NCI-H510A treated with DMSO at 0.1 percent for 48 hours (cell line): Measurements from ENCODE around the gene SORL1.

Experiments used
- DNase-seq: peaks from one replicate; lab custom pipeline; 2025; lab: John Stamatoyannopoulos, UW

SORL1 gene

GRCh38 chr11:121431820-121432526 is 20.1 kb upstream of the SORL1 start:
- DNase-seq, result no peak

- DNase-seq, result no peak
These were observed 17.0 kb upstream of the SORL1 start for GRCh38 chr11:121435132-121435531.

GRCh38 chr11:121435551-121436511 is 16.3 kb upstream of the SORL1 start:
- no peak for DNase-seq

GRCh38 chr11:121437018-121437685 is 15.0 kb upstream of the SORL1 start:
- DNase-seq, result no peak

GRCh38 chr11:121437686-121438078 is 14.4 kb upstream of the SORL1 start:
- DNase-seq, result no peak

GRCh38 chr11:121439337-121439736 is 12.8 kb upstream of the SORL1 start:
- DNase-seq, result no peak

GRCh38 chr11:121439759-121440158 is 12.4 kb upstream of the SORL1 start:
- DNase-seq, result no peak

GRCh38 chr11:121441521-121441920 is 10.6 kb upstream of the SORL1 start:
- DNase-seq, result no peak

GRCh38 chr11:121443688-121444275 is 8.3 kb upstream of the SORL1 start:
- no peak for DNase-seq

- no peak for DNase-seq
These were observed 7.6 kb upstream of the SORL1 start for GRCh38 chr11:121444526-121444925.

- DNase-seq, result no peak
These were observed 6.9 kb upstream of the SORL1 start for GRCh38 chr11:121445071-121445768.

GRCh38 chr11:121446752-121447156 is 5.4 kb upstream of the SORL1 start:
- no peak for DNase-seq

GRCh38 chr11:121448011-121448410 is 4.1 kb upstream of the SORL1 start:
- no peak for DNase-seq

- no peak for DNase-seq
These were observed 3.6 kb upstream of the SORL1 start for GRCh38 chr11:121448431-121448941.

- DNase-seq, result no peak
These were observed 3.0 kb upstream of the SORL1 start for GRCh38 chr11:121449123-121449522.

GRCh38 chr11:121449626-121450025 is 2.5 kb upstream of the SORL1 start:
- no peak for DNase-seq

- DNase-seq, result no peak
These were observed 1.7 kb upstream of the SORL1 start for GRCh38 chr11:121450401-121450800.

- DNase-seq, result no peak
These were observed 732 bp upstream of the SORL1 start for GRCh38 chr11:121451178-121451985.

- DNase-seq, result no peak
These were observed 566 bp downstream of the SORL1 start, which contains the start of gene SORL1-AS1 for GRCh38 chr11:121452609-121453150. Gene SORL1-AS1, minus strand, starts transcription at chr11:121452967.
